Transverse colon (tissue), 3 donors: ENCODE results near the gene PLOD2.

ENCODE experiments used
- CTCF ChIP-seq, 5 experiments: fragments of 200-600 bp in 3 of 5; fragments of 450-650 bp in 2 of 5; sonication (generic) in 3 of 5; IDR thresholded peaks; 1 replicate in 2 of 5; 2 replicates in 3 of 5; pipeline ENCODE4 v1.5.1; 2016 to 2017; ENCODE audit warnings: antibody characterized with exemption in 5 of 5, inconsistent platforms in 3 of 5, mild to moderate bottlenecking in 2 of 5, moderate library complexity in 1 of 5
- EP300 ChIP-seq: sonication (generic); formaldehyde crosslinking; IDR thresholded peaks from one replicate; pipeline ENCODE4 v1.6.1; 2017; ENCODE audit warnings: antibody characterized with exemption, low read depth
- POLR2A ChIP-seq: fragments of 450-650 bp; IDR thresholded peaks from one replicate; pipeline ENCODE4 v1.6.1; 2016; ENCODE audit warnings: antibody characterized with exemption, mild to moderate bottlenecking, moderate library complexity

- TF ChIP-seq CTCF (IDR thresholded peaks at IDR 0.05): no peak
- no peak for TF ChIP-seq EP300
- TF ChIP-seq POLR2A: no peak
These were observed 23.4 kb upstream of the PLOD2 start for GRCh38 chr3:146184241-146185015.
